GM19372 (cell line): ENCODE data around the gene DNM3.

Experiments used
- ATAC-seq: cut with Tn5 transposase; IDR thresholded peaks from one replicate; pipeline ENCODE4 v1.9.1; 2021; ENCODE audit warnings: mild to moderate bottlenecking, low read depth, moderate library complexity; ENCODE audit not compliant: unreplicated experiment

DNM3 gene

GRCh38 chr1:172149346-172149745 lies 308.0 kb downstream of the DNM3 start:
- ATAC-seq: no peak

DNA sequence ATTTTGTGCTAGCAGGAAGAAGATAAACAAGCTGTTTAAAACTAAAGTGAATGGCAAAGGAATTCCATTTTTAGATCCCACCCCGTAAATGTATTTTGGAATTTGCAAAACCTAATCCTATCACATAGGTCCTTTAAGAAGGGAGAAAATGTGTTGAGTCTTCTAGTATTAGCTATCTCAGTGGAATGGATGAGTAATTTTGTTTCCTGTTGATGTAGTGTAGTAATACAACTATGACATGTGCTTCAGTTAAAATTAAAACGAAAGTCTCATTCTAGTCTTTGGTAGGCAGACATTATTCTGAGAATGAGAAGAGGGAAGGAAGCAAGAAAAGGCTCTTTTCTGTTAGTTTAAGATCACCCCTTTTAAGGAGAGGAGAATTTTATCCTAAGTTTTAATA lies 313.3 kb downstream of the DNM3 start:
- peak; percentile 94 for ATAC-seq

- no peak for ATAC-seq
These were observed 314.5 kb downstream of the DNM3 start for GRCh38 chr1:172155766-172156165.

DNA sequence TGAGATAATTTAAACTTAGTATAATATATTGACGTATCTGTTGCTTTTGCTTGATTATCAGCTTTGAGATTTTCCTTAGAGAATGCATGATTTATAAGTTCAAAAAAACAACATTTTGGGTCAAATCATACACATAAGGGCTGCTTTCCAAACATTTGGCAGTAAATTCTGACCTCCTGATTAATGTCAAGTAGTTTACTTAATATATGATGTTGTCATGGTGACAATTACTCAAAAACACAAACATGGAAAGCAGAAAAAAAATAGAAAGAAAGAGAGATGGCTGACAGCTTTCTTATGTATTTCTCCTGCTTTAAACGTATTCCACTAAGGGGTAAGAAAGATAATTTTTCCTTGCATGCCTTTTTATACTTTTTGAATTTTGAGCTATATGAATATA lies 320.9 kb downstream of the DNM3 start:
- ATAC-seq: no peak

GRCh38 chr1:172163498-172164215 lies 322.4 kb downstream of the DNM3 start:
- no peak for ATAC-seq

- ATAC-seq: no peak
These were observed 324.1 kb downstream of the DNM3 start for GRCh38 chr1:172165403-172165802.

GRCh38 chr1:172167796-172168596 lies 326.7 kb downstream of the DNM3 start:
- no peak for ATAC-seq

DNA sequence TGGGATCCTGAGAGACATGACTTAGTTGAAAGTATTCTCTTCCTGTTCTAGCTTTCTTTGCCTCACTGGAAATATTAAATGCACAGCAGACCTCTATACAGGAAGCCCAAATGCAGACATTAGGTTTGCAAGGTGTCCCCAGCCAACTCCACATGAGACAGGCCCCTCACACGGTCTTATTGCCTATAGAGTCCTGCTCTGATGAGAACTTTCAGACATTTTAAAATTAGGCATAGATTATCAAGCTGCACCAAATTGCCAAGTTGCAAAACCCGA lies 327.2 kb downstream of the DNM3 start:
- ATAC-seq: no peak

DNA sequence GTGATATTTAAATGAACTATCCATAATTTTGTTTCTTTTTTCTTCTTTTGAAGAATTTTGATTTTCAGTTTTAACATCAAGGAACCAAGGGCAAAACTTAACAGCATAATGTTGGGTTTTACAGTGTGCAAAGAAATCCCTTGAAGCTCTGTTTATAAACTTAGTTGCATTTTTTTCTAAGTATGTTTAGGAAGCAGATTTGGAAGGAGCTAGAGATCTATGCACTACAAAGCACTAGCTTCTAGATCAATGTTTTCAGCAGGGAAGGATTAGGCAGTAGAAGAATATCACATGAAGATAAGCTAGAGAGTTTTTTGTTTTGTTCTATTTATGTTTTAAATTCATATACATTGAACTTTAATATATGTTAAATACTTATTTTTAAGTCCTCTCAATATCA lies 328.5 kb downstream of the DNM3 start:
- ATAC-seq: no peak

- ATAC-seq: no peak
These were observed 331.1 kb downstream of the DNM3 start for GRCh38 chr1:172172352-172172831.

DNA sequence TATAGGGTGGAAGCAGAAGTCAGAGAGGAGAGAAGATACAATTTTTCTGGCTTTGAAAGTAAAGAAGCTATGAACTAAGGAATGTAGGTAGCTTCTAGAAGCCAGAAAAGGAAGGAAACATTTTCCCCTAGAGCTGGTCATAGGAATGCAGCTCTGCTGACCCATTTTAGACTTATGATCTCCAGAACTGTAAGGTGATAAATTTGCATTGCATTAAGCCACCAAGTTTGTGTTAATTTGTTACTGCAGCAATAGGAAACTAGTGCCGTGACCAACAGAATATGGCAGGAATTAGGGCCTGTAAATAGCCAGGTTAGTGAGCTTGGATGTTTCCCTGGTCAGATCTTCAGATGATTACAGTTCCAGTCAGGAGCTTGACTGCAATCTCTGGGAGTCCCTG lies 334.9 kb downstream of the DNM3 start:
- ATAC-seq: no peak

DNA sequence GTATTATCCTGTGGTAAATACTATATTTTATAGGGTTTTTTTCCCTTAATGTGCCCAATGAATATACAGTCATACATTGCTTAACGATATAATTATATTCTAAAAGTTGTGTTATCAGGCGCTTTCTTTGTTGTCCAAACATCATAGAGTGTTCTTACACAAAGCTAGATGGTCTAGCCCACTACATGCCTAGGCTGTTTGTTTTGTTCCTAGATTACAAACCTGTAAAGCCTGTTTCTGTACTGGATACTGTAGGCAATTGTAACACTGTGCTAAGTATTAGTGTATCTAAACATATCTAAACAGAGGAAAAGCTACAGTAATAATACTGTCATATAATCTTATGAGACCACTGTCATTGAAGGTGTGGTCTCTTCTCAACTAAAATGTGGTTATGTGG lies 336.6 kb downstream of the DNM3 start:
- no peak for ATAC-seq

GRCh38 chr1:172178886-172179285 lies 337.6 kb downstream of the DNM3 start:
- ATAC-seq: no peak

GRCh38 chr1:172179918-172180317 lies 338.6 kb downstream of the DNM3 start:
- no peak for ATAC-seq

DNA sequence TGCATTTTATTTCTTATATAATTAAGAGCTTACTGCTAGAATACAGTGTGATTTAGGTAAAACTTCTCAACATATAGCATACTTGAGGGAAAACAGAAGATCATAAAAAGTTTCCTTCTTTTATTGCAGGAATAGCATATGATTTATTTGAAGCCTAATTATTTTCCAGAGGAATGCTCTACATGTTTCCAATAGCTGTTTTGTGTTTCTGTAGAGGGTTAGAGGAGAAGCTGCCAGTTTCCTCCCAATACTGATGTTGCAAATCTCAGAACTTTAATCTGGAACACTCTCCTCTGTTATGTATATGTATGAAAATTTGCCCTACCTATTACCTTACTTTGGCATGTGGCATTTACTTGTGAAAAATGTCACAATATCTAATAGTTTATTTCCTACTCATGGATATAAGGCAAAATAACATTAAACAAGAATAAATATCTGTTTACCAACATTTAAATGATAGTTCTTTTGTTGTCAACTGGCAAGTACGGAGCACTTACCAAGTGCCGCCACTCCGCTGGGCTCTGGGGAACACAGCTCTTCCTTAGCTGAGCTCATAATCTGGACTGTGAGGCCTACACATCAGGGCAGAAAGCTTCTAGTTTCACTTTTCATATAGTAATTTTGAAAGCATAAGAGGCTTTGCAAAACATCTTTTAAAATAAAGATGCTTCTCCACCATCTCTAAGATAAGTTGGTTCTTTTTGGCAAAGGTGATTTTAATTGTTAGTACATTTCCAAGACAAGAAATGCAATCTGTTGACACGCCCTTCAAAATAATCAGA lies 339.4 kb downstream of the DNM3 start:
- peak; percentile 49 for ATAC-seq

DNA sequence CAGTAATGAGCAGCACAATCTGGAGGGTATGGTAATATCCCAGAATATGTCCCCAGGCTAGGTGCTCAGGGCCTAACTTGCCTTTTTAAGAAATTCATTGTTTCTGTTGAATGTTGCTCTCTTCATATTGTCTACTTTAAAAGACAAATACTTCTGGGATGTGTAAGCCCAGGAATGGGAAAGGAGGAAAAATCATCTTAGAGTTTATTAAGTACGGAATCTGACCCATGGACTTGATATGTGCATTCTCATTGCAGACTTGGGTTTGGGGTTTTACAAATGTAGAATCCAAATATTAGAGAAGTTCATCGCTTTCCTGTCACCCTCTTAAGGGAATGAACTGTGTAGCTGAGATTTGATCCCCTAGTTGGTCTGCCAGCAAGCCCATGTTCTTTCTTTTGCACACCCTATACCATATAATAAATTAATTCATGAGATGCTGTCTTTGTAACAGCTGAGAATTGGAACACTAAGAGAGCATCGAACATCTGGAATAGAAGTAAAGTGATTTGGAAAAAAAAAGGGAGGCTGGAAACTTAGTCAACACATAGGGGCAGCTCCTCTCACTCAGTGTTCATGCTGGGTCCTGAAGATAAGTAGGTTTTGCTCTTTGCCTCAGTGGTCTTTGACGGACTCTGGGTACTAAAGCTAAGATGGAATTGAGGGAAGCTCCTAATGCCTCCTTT lies 343.4 kb downstream of the DNM3 start:
- peak; percentile 1 for ATAC-seq

- ATAC-seq: peak; percentile 68
These were observed 343.9 kb downstream of the DNM3 start for GRCh38 chr1:172185211-172185610.

- no peak for ATAC-seq
These were observed 344.7 kb downstream of the DNM3 start for GRCh38 chr1:172185996-172186395.

DNA sequence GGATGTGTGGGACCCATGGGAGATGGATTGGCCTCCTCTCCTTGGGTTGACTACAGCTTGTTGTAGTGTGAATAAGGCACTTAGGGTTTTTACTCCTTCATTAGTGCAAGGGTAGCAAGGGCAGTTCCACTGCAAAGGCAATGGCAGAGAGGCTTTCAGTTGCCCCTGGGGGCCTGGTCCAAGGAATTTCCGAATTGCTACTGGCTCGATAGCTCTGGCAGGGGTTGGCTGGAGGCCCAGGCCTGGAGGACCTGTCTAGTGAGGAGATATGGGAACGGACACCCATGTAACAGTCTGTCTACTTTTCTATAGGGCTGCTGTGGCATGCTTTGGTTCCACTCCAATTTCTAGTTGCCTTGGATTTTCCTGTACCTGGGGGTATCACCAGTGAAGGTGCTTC lies 360.3 kb downstream of the DNM3 start:
- no peak for ATAC-seq

- ATAC-seq: no peak
These were observed 362.0 kb downstream of the DNM3 start for GRCh38 chr1:172203135-172203823.
